Esophagus squamous epithelium (tissue), 4 donors: ENCODE results near the gene SUSD4.

Experiments
- CTCF ChIP-seq, 6 experiments: fragments of 450-650 bp in 4 of 6; fragments of 200-600 bp in 2 of 6; sonication (generic) in 2 of 6; IDR thresholded peaks; one replicate each; pipeline ENCODE4 v1.5.1; 2016 to 2019; ENCODE audit warnings: antibody characterized with exemption in 6 of 6, mild to moderate bottlenecking in 4 of 6, moderate library complexity in 4 of 6
- POLR2A ChIP-seq, 4 donors: fragments of 450-650 bp; IDR thresholded peaks; one replicate each; pipeline ENCODE4 v1.6.1; 2017; ENCODE audit warnings: antibody characterized with exemption in 4 of 4, mild to moderate bottlenecking in 4 of 4, moderate library complexity in 3 of 4

DNA sequence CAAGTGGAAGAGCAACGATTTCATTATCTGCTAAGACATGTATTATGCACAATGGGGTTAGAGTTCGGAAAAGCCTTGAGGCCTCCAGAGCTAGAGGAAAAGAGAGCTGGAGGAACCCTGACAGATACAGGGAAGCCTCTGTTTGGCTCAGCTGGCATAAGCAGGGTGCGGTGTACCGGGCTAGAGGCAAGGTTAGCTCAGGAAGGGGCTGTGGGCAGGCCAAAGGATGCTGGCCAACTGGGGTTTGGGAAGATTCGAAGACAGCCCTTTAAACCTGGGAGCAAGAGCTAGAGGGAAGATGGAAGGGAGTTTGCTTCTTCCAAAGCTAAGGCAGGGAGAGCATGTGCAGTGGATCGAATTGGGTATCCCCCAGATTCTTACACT lies 113.4 kb downstream of the SUSD4 start:
- TF ChIP-seq POLR2A (IDR thresholded peaks at IDR 0.05) (no peak), CTCF (IDR thresholded peaks at IDR 0.05) (no peak)
